DMS153 treated with DMSO at 0.1 percent for 48 hours (cell line): ENCODE measurements around the gene CRYBB2.
"Not testable (repeated sequence)": the region's sequence is repeated elsewhere in the genome, so short reads cannot be mapped to it uniquely, and the experiment has no call there.

Source experiments
- DNase-seq: peaks from one replicate; lab custom pipeline; 2025; ENCODE audit not compliant: unreplicated experiment; lab: John Stamatoyannopoulos, UW

CRYBB2 gene

GRCh38 chr22:25232301-25232700 lies 12.9 kb downstream of the CRYBB2 start:
- DNase-seq = no peak

- DNase-seq = not testable (repeated sequence)
Measured at GRCh38 chr22:25233706-25234105, 14.3 kb downstream of the CRYBB2 start.

DNA sequence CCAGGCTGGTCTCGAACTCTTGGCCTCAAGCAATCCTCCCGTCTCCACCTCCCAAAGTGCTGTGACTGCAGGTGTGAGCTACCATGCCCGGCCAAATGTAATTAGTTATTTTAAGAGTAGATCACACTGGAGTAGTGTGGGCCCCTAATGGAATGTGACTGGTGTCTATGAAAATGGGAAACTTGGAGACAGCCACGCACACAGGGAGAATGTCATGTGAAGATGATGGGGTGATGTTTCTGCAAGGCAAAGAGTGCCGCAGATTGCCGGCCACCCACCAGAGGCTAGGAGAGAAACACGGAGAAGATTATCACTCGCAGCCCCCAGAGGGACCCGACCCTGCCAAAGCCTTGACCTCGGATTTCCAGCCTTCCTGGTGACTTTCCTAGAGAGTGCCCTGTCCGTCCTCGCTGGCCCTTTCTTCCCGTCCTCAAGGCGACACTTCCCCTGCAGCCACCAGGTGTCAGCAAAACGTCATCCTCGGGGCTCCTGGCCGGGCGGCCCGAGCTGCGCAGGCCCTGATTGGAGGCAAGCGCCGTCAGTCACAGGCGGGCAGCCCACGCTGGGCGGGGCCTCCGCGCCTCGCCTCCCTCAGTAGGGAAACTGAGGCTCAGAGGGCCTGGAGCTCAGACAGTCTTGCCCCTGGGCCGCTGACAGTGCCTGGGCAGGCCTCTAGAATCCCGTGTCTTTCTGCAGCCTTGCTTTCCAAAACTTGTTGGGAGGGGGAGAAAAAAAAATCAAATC lies 16.3 kb downstream of the CRYBB2 start:
- DNase-seq = peak; percentile 37

DNA sequence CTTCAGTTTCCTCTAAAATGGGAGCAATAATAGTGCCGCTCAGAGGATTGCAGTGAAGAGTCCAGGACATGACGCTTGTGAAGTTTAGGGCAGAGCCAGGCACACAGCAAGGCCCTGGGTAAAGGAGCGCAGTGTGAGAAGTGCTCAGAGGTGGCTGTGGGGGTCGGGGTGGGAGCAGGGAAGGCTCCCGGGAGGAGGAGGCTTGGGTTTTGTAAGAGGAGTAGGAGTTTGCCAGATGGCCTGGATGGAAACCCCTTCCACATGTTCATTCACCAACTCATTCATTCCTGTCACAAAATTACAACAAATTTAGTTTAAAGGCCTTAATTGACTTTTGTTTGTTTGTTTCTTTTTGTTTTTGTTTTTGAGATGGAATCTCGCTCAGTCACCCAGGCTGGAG lies 17.0 kb downstream of the CRYBB2 start:
- DNase-seq = no peak

GRCh38 chr22:25237503-25237902 lies 18.1 kb downstream of the CRYBB2 start:
- no peak for DNase-seq

GRCh38 chr22:25238058-25238457 lies 18.6 kb downstream of the CRYBB2 start:
- DNase-seq = not testable (repeated sequence)

DNA sequence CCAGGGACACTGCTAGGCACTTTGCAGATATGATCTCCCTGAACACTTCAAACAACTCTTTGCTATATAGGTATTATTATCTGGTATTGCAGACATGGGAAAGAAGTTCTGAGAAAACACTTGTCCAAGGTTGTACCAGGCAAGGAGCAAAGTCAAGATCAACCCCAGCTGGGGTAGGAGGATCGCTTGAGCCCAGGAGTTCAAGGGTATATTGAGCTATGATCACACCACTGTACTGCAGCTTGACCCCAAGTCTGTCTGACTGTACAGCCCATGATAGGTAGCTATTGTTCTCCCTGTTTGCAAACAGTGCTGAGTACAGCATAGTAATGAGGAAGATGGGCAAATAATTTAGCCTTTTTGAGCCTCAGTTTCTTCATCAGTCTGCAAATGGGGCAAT lies 35.7 kb downstream of the CRYBB2 start:
- DNase-seq = not testable (repeated sequence)

GRCh38 chr22:25267567-25267966 lies 48.1 kb downstream of the CRYBB2 start:
- not testable (repeated sequence) for DNase-seq

GRCh38 chr22:25268902-25269301 lies 49.5 kb downstream of the CRYBB2 start:
- not testable (repeated sequence) for DNase-seq

DNA sequence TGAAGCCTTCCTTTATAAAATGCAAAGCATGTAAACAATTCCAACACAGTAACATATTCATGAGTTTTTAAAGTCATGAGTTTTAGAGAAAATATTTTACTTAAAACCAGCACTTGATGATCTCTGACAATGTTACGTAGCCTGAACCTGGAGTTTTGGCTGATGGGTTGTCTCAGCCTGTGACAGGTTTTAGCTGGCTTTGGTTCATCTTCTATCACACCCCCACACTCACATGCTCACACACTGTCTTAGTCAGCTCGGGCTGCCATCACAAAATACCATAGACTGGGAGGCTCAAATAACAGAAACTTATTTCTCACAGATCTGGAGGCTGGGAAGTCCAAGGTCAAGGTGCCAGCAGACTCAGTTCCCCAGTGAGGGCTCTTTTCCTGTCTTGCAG lies 50.6 kb downstream of the CRYBB2 start:
- DNase-seq = not testable (repeated sequence)

DNA sequence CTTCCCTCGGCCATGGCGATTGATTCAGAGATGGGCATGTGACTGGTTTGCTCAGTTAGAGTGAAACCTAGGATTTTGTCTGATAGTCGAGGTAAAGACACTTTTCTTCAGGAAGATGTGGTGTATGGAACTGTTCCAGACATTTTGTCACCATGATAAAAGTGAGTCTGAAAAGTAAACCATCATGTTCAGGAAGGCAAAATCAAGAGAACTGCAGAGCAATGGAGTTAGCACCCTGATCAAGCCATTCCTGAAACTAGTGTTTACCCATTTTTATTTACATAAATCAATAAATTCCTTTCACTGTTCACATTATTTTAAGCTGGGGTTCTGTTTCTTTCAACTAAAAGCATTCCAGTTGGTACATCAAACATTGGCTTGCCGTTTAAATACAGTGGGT lies 53.8 kb downstream of the CRYBB2 start:
- not testable (repeated sequence) for DNase-seq

GRCh38 chr22:25273928-25274327 lies 54.5 kb downstream of the CRYBB2 start:
- DNase-seq = not testable (repeated sequence)

DNA sequence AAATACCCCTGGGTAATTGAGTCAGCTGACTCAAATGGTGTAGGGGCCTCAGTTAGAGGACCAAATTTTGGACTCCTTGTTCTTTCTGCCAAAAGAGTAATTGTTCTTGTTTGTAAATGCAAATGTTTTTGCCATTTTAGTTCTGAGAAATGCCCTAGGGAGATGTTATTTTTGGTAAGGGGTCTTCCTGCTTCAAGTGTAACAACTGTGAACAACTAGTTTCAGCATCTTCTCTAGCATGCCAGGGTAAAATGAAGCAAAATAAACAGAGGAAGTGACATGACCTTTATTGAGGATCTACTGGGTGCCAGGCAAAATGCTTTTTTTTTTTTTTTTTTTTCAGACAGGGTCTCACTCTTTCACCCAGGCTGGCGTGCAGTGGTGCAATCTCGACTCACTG lies 60.7 kb downstream of the CRYBB2 start:
- not testable (repeated sequence) for DNase-seq
